H7 (cell line): ENCODE measurements around the gene WDR1. TPM values are rescaled to one million over a fixed set of nuclear protein-coding genes. Genes with fewer than 3 reads are reported as not detected.

Experiments used
- DNase-seq: peaks from one replicate; pipeline ENCODE4 v3.0.0; 2012
- H3K27me3 ChIP-seq: 2 replicates; pipeline ENCODE4 v1.6.0; 2011; ENCODE audit warnings: mild to moderate bottlenecking, low read length; ENCODE audit not compliant: control insufficient read depth, insufficient read depth
- H3K36me3 ChIP-seq: replicated peaks from 2 replicates; pipeline ENCODE4 v1.5.1; 2011; ENCODE audit warnings: low read length; ENCODE audit not compliant: control insufficient read depth, insufficient read depth
- H3K4me3 ChIP-seq: 2 replicates; pipeline ENCODE4 v1.5.1; 2011; ENCODE audit warnings: low read depth, mild to moderate bottlenecking, control low read depth, low read length, moderate library complexity; ENCODE audit not compliant: insufficient read depth
- total RNA-seq: library from RNA; depleted of rRNA; stranded (reverse); fragments of >200 nt; shearing (Covaris generic); gene quantifications from 2 replicates; pipeline ENCODE4 v1.2.3, GENCODE V29; 2014

The WDR1 gene
- total RNA-seq, 1 experiment from 2014 or later, result 254 TPM

- no peak for DNase-seq
- Histone ChIP-seq H3K27me3 (no peaks in the 10 kb centered on the region), H3K4me3 (no peak overlapping the region), H3K36me3 (no peaks in the 10 kb centered on the region)
These were observed 65.0 kb downstream of the WDR1 start for GRCh38 chr4:10051517-10052135.

- DNase-seq, result no peak
- H3K4me3 ChIP-seq, result no peak overlapping the region
- no peaks in the 10 kb centered on the region for H3K36me3 ChIP-seq
- no peaks in the 10 kb centered on the region for H3K27me3 ChIP-seq
These were observed 65.9 kb downstream of the WDR1 start for GRCh38 chr4:10050721-10051120.

- Histone ChIP-seq H3K4me3 (no peak overlapping the region), H3K27me3 (no peaks in the 10 kb centered on the region)
These were observed 66.3 kb downstream of the WDR1 start for GRCh38 chr4:10050261-10050661.

GRCh38 chr4:10048941-10049697 lies 67.5 kb downstream of the WDR1 start:
- Histone ChIP-seq H3K27me3 (no peaks in the 10 kb centered on the region), H3K36me3 (no peaks in the 10 kb centered on the region), H3K4me3 (no peak overlapping the region)
- no peak for DNase-seq

More at GRCh38 chr4:10050261-10050661, 66.3 kb downstream of the WDR1 start:
- DNase-seq, result no peak
- no peaks in the 10 kb centered on the region for H3K36me3 ChIP-seq

- H3K4me3 ChIP-seq, result no peak overlapping the region
- no peaks in the 10 kb centered on the region for H3K27me3 ChIP-seq
- H3K36me3 ChIP-seq, result no peaks in the 10 kb centered on the region
- no peak for DNase-seq
These were observed 68.6 kb downstream of the WDR1 start for GRCh38 chr4:10047967-10048366.

- H3K36me3 ChIP-seq, result no peaks in the 10 kb centered on the region
- H3K4me3 ChIP-seq, result no peak overlapping the region
- DNase-seq, result no peak
- H3K27me3 ChIP-seq, result no peaks in the 10 kb centered on the region
These were observed 70.1 kb downstream of the WDR1 start for GRCh38 chr4:10046471-10046870.

GRCh38 chr4:10045481-10045880 lies 71.1 kb downstream of the WDR1 start:
- Histone ChIP-seq H3K36me3 (no peaks in the 10 kb centered on the region), H3K27me3 (no peaks in the 10 kb centered on the region), H3K4me3 (no peak overlapping the region)
- DNase-seq, result no peak

GRCh38 chr4:10041036-10041435 lies 75.6 kb downstream of the WDR1 start:
- Histone ChIP-seq H3K4me3 (no peak overlapping the region), H3K27me3 (no peaks in the 10 kb centered on the region), H3K36me3 (no peaks in the 10 kb centered on the region)
- DNase-seq, result no peak

- DNase-seq, result no peak
- H3K27me3 ChIP-seq, result no peaks in the 10 kb centered on the region
- H3K36me3 ChIP-seq, result no peaks in the 10 kb centered on the region
- H3K4me3 ChIP-seq, result no peak overlapping the region
These were observed 76.3 kb downstream of the WDR1 start for GRCh38 chr4:10040049-10040892.

GRCh38 chr4:10036807-10037342 lies 79.7 kb downstream of the WDR1 start:
- DNase-seq, result no peak
- no peak overlapping the region for H3K4me3 ChIP-seq
- H3K27me3 ChIP-seq, result no peaks in the 10 kb centered on the region
- no peaks in the 10 kb centered on the region for H3K36me3 ChIP-seq

GRCh38 chr4:10035130-10035529 lies 81.5 kb downstream of the WDR1 start:
- no peak overlapping the region for H3K4me3 ChIP-seq
- H3K27me3 ChIP-seq, result no peaks in the 10 kb centered on the region
- H3K36me3 ChIP-seq, result no peaks in the 10 kb centered on the region
- DNase-seq, result no peak

GRCh38 chr4:10034612-10035104 lies 81.9 kb downstream of the WDR1 start:
- Histone ChIP-seq H3K27me3 (no peaks in the 10 kb centered on the region), H3K4me3 (no peak overlapping the region), H3K36me3 (no peaks in the 10 kb centered on the region)
- DNase-seq, result no peak

- no peak for DNase-seq
- no peaks in the 10 kb centered on the region for H3K27me3 ChIP-seq
- no peaks in the 10 kb centered on the region for H3K36me3 ChIP-seq
- H3K4me3 ChIP-seq, result no peak overlapping the region
These were observed 82.5 kb downstream of the WDR1 start for GRCh38 chr4:10034136-10034535.

GRCh38 chr4:10033191-10033881 lies 83.3 kb downstream of the WDR1 start:
- Histone ChIP-seq H3K4me3 (no peak overlapping the region), H3K36me3 (no peaks in the 10 kb centered on the region), H3K27me3 (no peaks in the 10 kb centered on the region)
- DNase-seq, result no peak
